ENCODE data around the gene PLD1.
"Not testable (repeated sequence)": the region's sequence is repeated elsewhere in the genome, so short reads cannot be mapped to it uniquely, and the experiment has no call there.

PLD1 gene

GRCh38 chr3:171757361-171758034, 52.8 kb downstream of the PLD1 start:
- intact Hi-C loops (cut with DNase I): no loop called here

GRCh38 chr3:171755656-171756055, 54.6 kb downstream of the PLD1 start:
- intact Hi-C loops (cut with DNase I): no loop called here

More at GRCh38 chr3:171757361-171758034, 52.8 kb downstream of the PLD1 start:
- no peak for DNase-seq

GRCh38 chr3:171755015-171755589, 55.2 kb downstream of the PLD1 start:
- DNase-seq: no peak
- intact Hi-C loops (cut with DNase I): no loop called here

More at GRCh38 chr3:171755656-171756055, 54.6 kb downstream of the PLD1 start:
- DNase-seq: no peak

GRCh38 chr3:171753665-171754408, 56.4 kb downstream of the PLD1 start:
- no peak for DNase-seq
- intact Hi-C loops (cut with DNase I): no loop called here

GRCh38 chr3:171753025-171753472, 57.2 kb downstream of the PLD1 start:
- intact Hi-C loops (cut with DNase I): no loop called here
- DNase-seq: no peak

GRCh38 chr3:171752329-171752728, 58.0 kb downstream of the PLD1 start:
- intact Hi-C loops (cut with DNase I): no loop called here
- no peak for DNase-seq

- intact Hi-C loops (cut with DNase I): no loop called here
These were observed 61.2 kb downstream of the PLD1 start for GRCh38 chr3:171749124-171749523.

GRCh38 chr3:171748064-171748924, 62.0 kb downstream of the PLD1 start:
- intact Hi-C loops (cut with DNase I): no loop called here
- DNase-seq: no peak

More at GRCh38 chr3:171749124-171749523, 61.2 kb downstream of the PLD1 start:
- no peak for DNase-seq

GRCh38 chr3:171747223-171747920, 62.9 kb downstream of the PLD1 start:
- intact Hi-C loops (cut with DNase I): no loop called here
- DNase-seq: no peak

- intact Hi-C loops (cut with DNase I); DNase-seq: not testable (repeated sequence)
These were observed 63.7 kb downstream of the PLD1 start for GRCh38 chr3:171746320-171747222.

GRCh38 chr3:171745577-171746319, 64.5 kb downstream of the PLD1 start:
- intact Hi-C loops (cut with DNase I): no loop called here

GRCh38 chr3:171744158-171744741, 66.0 kb downstream of the PLD1 start:
- intact Hi-C loops (cut with DNase I): no loop called here
- no peak for DNase-seq

More at GRCh38 chr3:171745577-171746319, 64.5 kb downstream of the PLD1 start:
- DNase-seq: peak in 3 of 42 donors; percentile 18 to 32 (median 20)

- DNase-seq: no peak
- intact Hi-C loops (cut with DNase I): no loop called here
These were observed 66.7 kb downstream of the PLD1 start for GRCh38 chr3:171743327-171744157.

GRCh38 chr3:171741377-171741776, 68.9 kb downstream of the PLD1 start:
- DNase-seq: no peak
- intact Hi-C loops (cut with DNase I): no loop called here

- DNase-seq: no peak
- intact Hi-C loops (cut with DNase I): no loop called here
These were observed 73.7 kb downstream of the PLD1 start for GRCh38 chr3:171736556-171736955.

- intact Hi-C loops (cut with DNase I): no loop called here
- no peak for DNase-seq
These were observed 76.7 kb downstream of the PLD1 start for GRCh38 chr3:171733561-171733960.

All from head of caudate nucleus (tissue), 42 donors.